ENCODE data around the gene NUDT21.

- TF ChIP-seq EGR1 (IDR thresholded peaks at IDR 0.05) (no peak), FOXM1 (IDR thresholded peaks at IDR 0.05; ENCODE audit: borderline replicate concordance, low read depth) (no peak), MAX (IDR thresholded peaks at IDR 0.05) (no peak), EP300 (IDR thresholded peaks at IDR 0.05; ENCODE audit: borderline replicate concordance) (no peak), NFIC (IDR thresholded peaks at IDR 0.05) (no peak)
- TF ChIP-seq, protein P1, sequence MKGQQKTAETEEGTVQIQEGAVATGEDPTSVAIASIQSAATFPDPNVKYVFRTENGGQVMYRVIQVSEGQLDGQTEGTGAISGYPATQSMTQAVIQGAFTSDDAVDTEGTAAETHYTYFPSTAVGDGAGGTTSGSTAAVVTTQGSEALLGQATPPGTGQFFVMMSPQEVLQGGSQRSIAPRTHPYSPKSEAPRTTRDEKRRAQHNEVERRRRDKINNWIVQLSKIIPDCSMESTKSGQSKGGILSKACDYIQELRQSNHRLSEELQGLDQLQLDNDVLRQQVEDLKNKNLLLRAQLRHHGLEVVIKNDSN (IDR thresholded peaks at IDR 0.05), result no peak
These were observed 66.9 kb downstream of the NUDT21 start for GRCh38 chr16:56384074-56384721.

Measured in Ishikawa (cell line).